ENCODE measurements around the gene BIRC6. TPM values are rescaled to one million over a fixed set of nuclear protein-coding genes. Genes with fewer than 3 reads are reported as not detected.
A peak's percentile ranks its signal among the peaks of the same experiment; 100 is the strongest.

Gene BIRC6
- total and polyA plus RNA-seq, 2 of the 4 experiments (the other 2 are of a cell fraction) = 26.5 to 316 TPM

DNA sequence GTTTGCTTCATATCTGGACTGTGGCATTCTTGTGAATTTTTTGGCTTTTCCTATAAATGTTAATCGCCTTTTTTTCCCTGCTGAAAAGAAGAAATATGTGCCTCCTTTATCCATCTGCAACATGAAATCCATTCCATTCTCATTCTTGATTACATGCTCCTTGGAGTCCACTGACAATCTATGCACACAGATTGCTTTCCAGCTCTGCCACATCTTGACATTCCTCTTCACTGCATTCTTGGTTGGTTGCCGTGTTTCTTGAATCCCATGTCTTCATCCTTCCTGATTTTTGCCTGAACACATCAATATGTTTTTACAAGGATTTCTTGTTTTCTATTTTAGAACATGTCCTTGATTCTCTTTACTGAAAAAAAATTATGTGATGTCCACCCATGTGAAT is 26.7 kb upstream of the BIRC6 start:
- no peaks in the 10 kb centered on the region for H3K9me1 ChIP-seq (ENCODE audit: insufficient read depth, low read length)
- no peak overlapping the region for H2BK5ac ChIP-seq (ENCODE audit: low read depth, low read length, poor library complexity, severe bottlenecking)
- H3K27ac ChIP-seq (ENCODE audit: insufficient read depth, low read length) = no peak overlapping the region
- no peaks in the 10 kb centered on the region for H3K36me3 ChIP-seq (ENCODE audit: control insufficient read depth, insufficient read depth, low read length)
- H3K4ac ChIP-seq (ENCODE audit: low read depth, low read length) = no peak overlapping the region
- no peak overlapping the region for H4K91ac ChIP-seq (ENCODE audit: insufficient read depth, low read depth, low read length)
- H3K18ac ChIP-seq (ENCODE audit: low read depth, low read length) = no peak overlapping the region
- no peak overlapping the region for H3K9ac ChIP-seq (ENCODE audit: low read depth, low read length)
- H3K79me1 ChIP-seq (ENCODE audit: low read depth in 1 of 2, low read length in 2 of 2) = no peaks in the 10 kb centered on the region
- dilution Hi-C loops (cut with HindIII; ENCODE audit: low sequenced_read_pairs, unreplicated experiment) = no loop called here
- ATAC-seq (ENCODE audit: low read depth) (no peak), DNase-seq (peak; percentile 20)
- no peak overlapping the region for H2AFZ ChIP-seq (replicated peaks; ENCODE audit: low read length, poor library complexity)
- POLR2A ChIA-PET (ENCODE audit: unreplicated experiment) = no interaction called here
- in situ Hi-C loops (cut with MboI; ENCODE audit: low sequenced_read_pairs) = no loop called here
- H2AK9ac ChIP-seq (replicated peaks; ENCODE audit: low read depth, low read length, poor library complexity) = no peak overlapping the region
- no peak overlapping the region for H3K23ac ChIP-seq (ENCODE audit: low read depth, low read length)
- WGBS, 2 experiments (ENCODE audit: extremely low coverage in 2 of 2, insufficient read length in 1 of 2) = no CpG with 5 or more reads among the region's 2 CpGs
- H2AK5ac ChIP-seq (ENCODE audit: low read depth, low read length) = no peak overlapping the region
- BruUV-seq (replicated peaks) = no TSS peak
- H3K14ac ChIP-seq (replicated peaks; ENCODE audit: low read depth, low read length) = no peak overlapping the region
- no peaks in the 10 kb centered on the region for H4K20me1 ChIP-seq (ENCODE audit: insufficient read depth, low read length)
- H2BK120ac ChIP-seq (ENCODE audit: low read depth, low read length) = no peak overlapping the region
- H3K9me3 ChIP-seq (ENCODE audit: control insufficient read depth, insufficient read depth, low read length) = no peaks in the 10 kb centered on the region
- H2BK20ac ChIP-seq (ENCODE audit: low read depth, low read length) = no peak overlapping the region
- no peak overlapping the region for H3K56ac ChIP-seq (ENCODE audit: extremely low read depth, insufficient read depth, low read length)
- H2BK15ac ChIP-seq (ENCODE audit: low read depth, low read length) = no peak overlapping the region
- H3K4me1 ChIP-seq (ENCODE audit: control insufficient read depth, insufficient read depth, low read length) = peaks cover 3% of the 10 kb centered on the region; the same call in 1 of the 2 replicates
- no peak overlapping the region for H4K8ac ChIP-seq (ENCODE audit: low read depth in 2 of 2, low read length in 2 of 2)
- no peak overlapping the region for H3K4me2 ChIP-seq (ENCODE audit: low read depth, low read length)
- H3K4me3 ChIP-seq (ENCODE audit: insufficient read depth, low read depth, low read length) = no peak overlapping the region
- H3K27me3 ChIP-seq (ENCODE audit: control insufficient read depth, insufficient read depth, low read length) = no peaks in the 10 kb centered on the region
- CTCF ChIA-PET = interaction anchor here (0.6 kb wide), 1 partner anchor 366 kb away, joined by 3 read pairs; no protein-coding TSS in a partner anchor
- H4K5ac ChIP-seq (ENCODE audit: low read depth, low read length) = no peak overlapping the region
- TF ChIP-seq FOS (IDR thresholded peaks at IDR 0.05; ENCODE audit: low read depth, low read length) (no peak), MXI1 (IDR thresholded peaks at IDR 0.05; ENCODE audit: borderline replicate concordance, low read depth, low read length) (no peak), MAFK (IDR thresholded peaks at IDR 0.05; ENCODE audit: low read depth, low read length) (no peak), NFE2L2 (IDR thresholded peaks at IDR 0.05; ENCODE audit: low read depth, low read length) (no peak), SMC3 (IDR thresholded peaks at IDR 0.05; ENCODE audit: low read depth, low read length) (no peak), POLR2A (IDR thresholded peaks at IDR 0.05; ENCODE audit: low read depth, low read length) (no peak), CEBPB (IDR thresholded peaks at IDR 0.05; ENCODE audit: low read depth, low read length) (no peak), RAD21 (IDR thresholded peaks at IDR 0.05; ENCODE audit: low read length) (no peak), RFX5 (IDR thresholded peaks at IDR 0.05; ENCODE audit: low read depth, low read length) (no peak), CHD1 (IDR thresholded peaks at IDR 0.05; ENCODE audit: low read depth, low read length) (no peak)
- TF ChIP-seq, protein P1, sequence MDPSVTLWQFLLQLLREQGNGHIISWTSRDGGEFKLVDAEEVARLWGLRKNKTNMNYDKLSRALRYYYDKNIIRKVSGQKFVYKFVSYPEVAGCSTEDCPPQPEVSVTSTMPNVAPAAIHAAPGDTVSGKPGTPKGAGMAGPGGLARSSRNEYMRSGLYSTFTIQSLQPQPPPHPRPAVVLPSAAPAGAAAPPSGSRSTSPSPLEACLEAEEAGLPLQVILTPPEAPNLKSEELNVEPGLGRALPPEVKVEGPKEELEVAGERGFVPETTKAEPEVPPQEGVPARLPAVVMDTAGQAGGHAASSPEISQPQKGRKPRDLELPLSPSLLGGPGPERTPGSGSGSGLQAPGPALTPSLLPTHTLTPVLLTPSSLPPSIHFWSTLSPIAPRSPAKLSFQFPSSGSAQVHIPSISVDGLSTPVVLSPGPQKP (IDR thresholded peaks at IDR 0.05; ENCODE audit: borderline replicate concordance, low read depth, low read length) = no peak
- TF ChIP-seq, protein P2, sequence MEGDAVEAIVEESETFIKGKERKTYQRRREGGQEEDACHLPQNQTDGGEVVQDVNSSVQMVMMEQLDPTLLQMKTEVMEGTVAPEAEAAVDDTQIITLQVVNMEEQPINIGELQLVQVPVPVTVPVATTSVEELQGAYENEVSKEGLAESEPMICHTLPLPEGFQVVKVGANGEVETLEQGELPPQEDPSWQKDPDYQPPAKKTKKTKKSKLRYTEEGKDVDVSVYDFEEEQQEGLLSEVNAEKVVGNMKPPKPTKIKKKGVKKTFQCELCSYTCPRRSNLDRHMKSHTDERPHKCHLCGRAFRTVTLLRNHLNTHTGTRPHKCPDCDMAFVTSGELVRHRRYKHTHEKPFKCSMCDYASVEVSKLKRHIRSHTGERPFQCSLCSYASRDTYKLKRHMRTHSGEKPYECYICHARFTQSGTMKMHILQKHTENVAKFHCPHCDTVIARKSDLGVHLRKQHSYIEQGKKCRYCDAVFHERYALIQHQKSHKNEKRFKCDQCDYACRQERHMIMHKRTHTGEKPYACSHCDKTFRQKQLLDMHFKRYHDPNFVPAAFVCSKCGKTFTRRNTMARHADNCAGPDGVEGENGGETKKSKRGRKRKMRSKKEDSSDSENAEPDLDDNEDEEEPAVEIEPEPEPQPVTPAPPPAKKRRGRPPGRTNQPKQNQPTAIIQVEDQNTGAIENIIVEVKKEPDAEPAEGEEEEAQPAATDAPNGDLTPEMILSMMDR (conservative IDR thresholded peaks at IDR 0.05; ENCODE audit: low read depth, low read length) = no peak
- intact Hi-C loops (cut with micrococcal nuclease) = no loop called here
